ENCODE measurements around the gene ZDHHC4.

The ZDHHC4 gene

GRCh38 chr7:6621195-6622133 is 44.2 kb downstream of the ZDHHC4 start:
- no peak for TF ChIP-seq CTCF (IDR thresholded peaks at IDR 0.05)
- Histone ChIP-seq H3K27ac (no peak overlapping the region), H3K36me3 (peaks cover 14 to 71% (median 22%) of the 10 kb centered on the region in 3 donors), H3K9me3 (no peaks in the 10 kb centered on the region), H3K4me1 (peaks cover 0 to 10% (median 5%) of the 10 kb centered on the region in 4 donors), H3K27me3 (no peaks in the 10 kb centered on the region), H3K4me3 (no peak overlapping the region)
- intact Hi-C loops (cut with DNase I; ENCODE audit: low total_unique reads), result no loop called here
- no peak for DNase-seq

GRCh38 chr7:6622134-6622710 is 45.0 kb downstream of the ZDHHC4 start:
- Histone ChIP-seq H3K4me3 (no peak overlapping the region), H3K9me3 (no peaks in the 10 kb centered on the region), H3K27me3 (no peaks in the 10 kb centered on the region), H3K36me3 (peaks cover 14 to 69% (median 22%) of the 10 kb centered on the region in 3 donors), H3K27ac (no peak overlapping the region), H3K4me1 (peaks cover 0 to 2% (median 0%) of the 10 kb centered on the region in 4 donors)
- intact Hi-C loops (cut with DNase I; ENCODE audit: low total_unique reads), result no loop called here
- no peak for DNase-seq
- TF ChIP-seq CTCF (IDR thresholded peaks at IDR 0.05), result no peak

DNA sequence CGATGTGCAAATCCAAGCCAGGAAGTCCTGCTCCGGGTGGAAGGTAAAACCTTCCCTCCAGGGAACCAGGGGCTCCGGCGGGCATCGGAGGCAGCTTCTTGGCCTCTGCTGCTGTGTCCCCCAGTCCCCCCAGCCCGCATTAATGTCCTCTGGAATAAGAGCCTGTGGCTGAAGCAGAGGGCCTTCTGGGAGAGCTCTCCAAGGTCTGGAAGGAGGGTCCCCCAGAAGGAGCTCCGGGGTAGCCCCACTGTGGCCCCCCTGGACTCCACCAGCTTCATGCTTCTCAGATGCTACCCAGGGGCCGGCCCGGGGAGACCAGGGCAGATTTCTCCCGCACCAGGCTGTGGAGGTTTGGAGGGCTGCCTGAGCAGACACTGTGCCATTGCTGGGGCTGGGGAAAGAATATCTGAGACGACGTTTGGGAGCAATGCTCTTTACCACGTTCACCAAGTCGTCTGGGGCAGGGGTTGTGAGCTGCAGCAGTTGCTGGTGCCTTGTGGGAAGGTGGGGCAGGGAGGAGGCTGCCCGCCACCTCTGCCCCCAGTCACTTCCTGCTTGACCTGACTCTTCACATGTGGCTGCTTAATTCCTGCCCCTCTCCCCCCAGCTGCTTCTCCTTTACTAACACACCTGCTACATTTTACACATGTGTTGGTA is 46.5 kb downstream of the ZDHHC4 start:
- Histone ChIP-seq H3K36me3 (peaks cover 14 to 61% (median 22%) of the 10 kb centered on the region in 3 donors), H3K4me1 (no peaks in the 10 kb centered on the region), H3K27me3 (no peaks in the 10 kb centered on the region), H3K27ac (no peak overlapping the region), H3K9me3 (no peaks in the 10 kb centered on the region), H3K4me3 (no peak overlapping the region)
- intact Hi-C loops (cut with DNase I; ENCODE audit: low total_unique reads), result no loop called here
- DNase-seq, result no peak
- no peak for TF ChIP-seq CTCF (IDR thresholded peaks at IDR 0.05)

DNA sequence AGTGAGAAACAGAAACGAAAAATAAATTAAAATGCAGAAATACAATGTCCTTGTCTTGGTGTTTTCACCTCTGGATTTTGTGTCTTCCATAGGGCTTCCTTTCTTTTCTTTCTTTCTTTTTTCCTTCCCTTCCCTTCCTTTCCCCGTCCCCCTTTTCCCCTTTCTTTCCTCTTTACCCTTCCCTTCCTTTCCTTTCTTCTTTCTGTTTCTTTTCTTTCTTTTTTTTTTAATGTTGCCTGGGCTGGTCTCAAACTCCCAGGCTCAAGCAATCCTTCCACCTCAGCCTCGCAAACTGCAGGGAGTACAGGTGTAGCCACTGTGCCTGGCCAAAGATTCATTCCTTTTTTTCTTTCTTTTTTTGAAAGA is 47.0 kb downstream of the ZDHHC4 start:
- H3K9me3 ChIP-seq, result no peaks in the 10 kb centered on the region
- H3K27ac ChIP-seq, result no peak overlapping the region
- peaks cover 14 to 61% (median 22%) of the 10 kb centered on the region in 3 donors for H3K36me3 ChIP-seq
- no peaks in the 10 kb centered on the region for H3K4me1 ChIP-seq
- DNase-seq, result no peak
- intact Hi-C loops (cut with DNase I; ENCODE audit: low total_unique reads), result no loop called here
- no peaks in the 10 kb centered on the region for H3K27me3 ChIP-seq
- TF ChIP-seq CTCF (IDR thresholded peaks at IDR 0.05), result no peak
- H3K4me3 ChIP-seq, result no peak overlapping the region

GRCh38 chr7:6628045-6628444 is 50.8 kb downstream of the ZDHHC4 start:
- H3K36me3 ChIP-seq, result peaks cover 6 to 25% (median 10%) of the 10 kb centered on the region in 3 donors
- no peaks in the 10 kb centered on the region for H3K4me1 ChIP-seq
- no peaks in the 10 kb centered on the region for H3K27me3 ChIP-seq
- no peak overlapping the region for H3K27ac ChIP-seq
- intact Hi-C loops (cut with DNase I; ENCODE audit: low total_unique reads), result no loop called here
- no peak overlapping the region for H3K4me3 ChIP-seq
- H3K9me3 ChIP-seq, result no peaks in the 10 kb centered on the region
- peak in 1 of 2 donors; percentile 60 for DNase-seq
- TF ChIP-seq CTCF (IDR thresholded peaks at IDR 0.05), result no peak

Measured in tibial artery (tissue), 4 donors.